Panc1 (cell line): ENCODE measurements around the gene LRP2. TPM values are rescaled to one million over a fixed set of nuclear protein-coding genes. Genes with fewer than 3 reads are reported as not detected.

Source experiments
- ATAC-seq: fragments of 200-7000 bp; cut with Tn5 transposase; 2 replicates; pipeline ENCODE4 v1.9.1; 2020; ENCODE audit warnings: mild to moderate bottlenecking, moderate library complexity
- BruUV-seq: library from RNA; stranded (reverse); fragments of 400-500 nt; replicated peaks from 2 replicates; lab custom pipeline; 2021; lab: Mats Ljungman, UMichigan
- CTCF ChIA-PET: fragments of 300-600 bp; sonication (Branson Sonifier 250); formaldehyde crosslinking; loops from one replicate; lab custom pipeline; 2022; ENCODE audit warnings: antibody characterized with exemption; lab: Charles Lee
- POLR2A ChIA-PET: fragments of 300-600 bp; sonication (Branson Sonifier 250); formaldehyde crosslinking; loops from one replicate; lab custom pipeline; 2022; ENCODE audit warnings: antibody characterized with exemption; lab: Charles Lee
- DNase-seq: peaks from one replicate; pipeline ENCODE4 v3.0.0-alpha.2; 2010; ENCODE audit warnings: low read depth, low spot score
- H3K27ac ChIP-seq: 2 replicates; pipeline ENCODE4 v1.5.1; 2011; ENCODE audit warnings: mild to moderate bottlenecking, low read length, inconsistent platforms
- H3K27me3 ChIP-seq: fragments of 200-500 bp; sonication (Bioruptor generic); 2 replicates; pipeline ENCODE4 v1.6.0; 2014; ENCODE audit warnings: low read length, inconsistent platforms; ENCODE audit not compliant: control insufficient read depth, insufficient read depth
- H3K36me3 ChIP-seq: fragments of 200-500 bp; sonication (Bioruptor generic); 2 replicates; pipeline ENCODE4 v1.5.1; 2014; ENCODE audit warnings: inconsistent platforms, mild to moderate bottlenecking, low read length, moderate library complexity; ENCODE audit not compliant: control insufficient read depth, insufficient read depth
- H3K4me1 ChIP-seq: 2 replicates; pipeline ENCODE4 v1.5.1; 2011; ENCODE audit warnings: inconsistent platforms, mild to moderate bottlenecking, low read length, moderate library complexity; ENCODE audit not compliant: control insufficient read depth, insufficient read depth
- H3K4me3 ChIP-seq, 2 experiments: 2 replicates each; pipeline ENCODE4 v1.5.1; 2011 to 2012; ENCODE audit warnings: low read depth in 2 of 2, low read length in 2 of 2, mild to moderate bottlenecking in 2 of 2, inconsistent platforms in 1 of 2, moderate library complexity in 1 of 2
- H3K9me3 ChIP-seq: fragments of 200-500 bp; sonication (Bioruptor generic); 2 replicates; pipeline ENCODE4 v1.5.1; 2014; ENCODE audit warnings: low read depth, mild to moderate bottlenecking, inconsistent platforms, low read length, moderate library complexity; ENCODE audit not compliant: control insufficient read depth, insufficient read depth
- CTCF ChIP-seq: fragments of 450-650 bp; IDR thresholded peaks from 2 replicates; pipeline ENCODE4 v1.5.1; 2017; ENCODE audit warnings: mild to moderate bottlenecking
- POLR2AphosphoS5 ChIP-seq: IDR thresholded peaks from 2 replicates; pipeline ENCODE4 v1.6.1; 2012; ENCODE audit warnings: mild to moderate bottlenecking, low read depth, low read length, moderate library complexity
- REST ChIP-seq, 2 experiments: IDR thresholded peaks; 2 replicates each; pipeline ENCODE4 v1.6.1; 2011 to 2012; ENCODE audit warnings: low read depth in 2 of 2, control low read depth in 1 of 2, low read length in 1 of 2, mild to moderate bottlenecking in 1 of 2, moderate library complexity in 1 of 2; ENCODE audit not compliant: insufficient read depth in 1 of 2
- SIN3A ChIP-seq: IDR thresholded peaks from 2 replicates; pipeline ENCODE4 v1.6.1; 2012; ENCODE audit warnings: low read depth, mild to moderate bottlenecking, low read length, moderate library complexity, borderline replicate concordance; ENCODE audit not compliant: insufficient read depth
- TCF7L2 ChIP-seq: IDR thresholded peaks from 2 replicates; pipeline ENCODE4 v1.6.1; 2011; ENCODE audit warnings: mild to moderate bottlenecking, low read depth, low read length, inconsistent platforms
- in situ Hi-C: cut with HindIII; loops from 2 replicates; pipeline ENCODE4 v1.10.0; 2016; ENCODE audit warnings: low sequenced_read_pairs, low pct_unique_long_range_greater_than_20kb
- intact Hi-C: fragments of 100-400 bp; cut with micrococcal nuclease; formaldehyde crosslinking; loops from one replicate; pipeline ENCODE4 v1.10.0; 2022; ENCODE audit not compliant: unreplicated experiment
- total RNA-seq: library from RNA; stranded (reverse); gene quantifications from one replicate; pipeline ENCODE4 v1.2.1, GENCODE V29; 2021; ENCODE audit not compliant: unreplicated experiment

The LRP2 gene
- total RNA-seq, 1 experiment from 2014 or later, result 0.10 TPM

GRCh38 chr2:169351725-169352124 is 10.6 kb downstream of the LRP2 start:
- intact Hi-C loops (no loop called here), in situ Hi-C loops (no loop called here)
- TF ChIP-seq SIN3A (no peak), POLR2AphosphoS5 (no peak), REST (IDR thresholded peaks at IDR 0.05; ENCODE audit: insufficient read depth in 1 of 2, low read depth in 2 of 2, low read length in 1 of 2) (no peak), CTCF (no peak), TCF7L2 (no peak)
- no peaks in the 10 kb centered on the region for H3K36me3 ChIP-seq
- POLR2A ChIA-PET, result no interaction called here
- H3K27me3 ChIP-seq, result peaks cover 20% of the 10 kb centered on the region; the same call in 1 of the 2 replicates
- H3K4me3 ChIP-seq, result no peak overlapping the region
- DNase-seq (no peak), ATAC-seq (no peak)
- H3K9me3 ChIP-seq, result no peaks in the 10 kb centered on the region
- CTCF ChIA-PET, result no interaction called here
- no TSS peak for BruUV-seq
- H3K4me1 ChIP-seq, result no peaks in the 10 kb centered on the region
- H3K27ac ChIP-seq, result no peak overlapping the region

- no TSS peak for BruUV-seq
- intact Hi-C loops (no loop called here), in situ Hi-C loops (no loop called here)
- POLR2A ChIA-PET, result no interaction called here
- Histone ChIP-seq H3K4me3 (no peak overlapping the region), H3K27me3 (peaks cover 22% of the 10 kb centered on the region), H3K36me3 (no peaks in the 10 kb centered on the region), H3K4me1 (no peaks in the 10 kb centered on the region), H3K9me3 (no peaks in the 10 kb centered on the region), H3K27ac (no peak overlapping the region)
- DNase-seq (no peak), ATAC-seq (no peak)
- CTCF ChIA-PET, result no interaction called here
- TF ChIP-seq TCF7L2 (no peak), POLR2AphosphoS5 (no peak), REST (IDR thresholded peaks at IDR 0.05; ENCODE audit: insufficient read depth in 1 of 2, low read depth in 2 of 2, low read length in 1 of 2) (no peak), CTCF (no peak), SIN3A (no peak)
Measured at GRCh38 chr2:169349535-169349934, 12.8 kb downstream of the LRP2 start.
